OCI-LY1 (cell line): ENCODE data around the gene FAM47E.

Source experiments
- CTCF ChIP-seq: fragments of 200-600 bp; sonication (generic), shearing (Covaris generic); IDR thresholded peaks from 2 replicates; pipeline ENCODE4 v1.5.1; 2017; ENCODE audit warnings: mild to moderate bottlenecking, antibody characterized with exemption, low read length, moderate library complexity, mixed read lengths
- EZH2 ChIP-seq: fragments of 200-600 bp; sonication (generic), shearing (Covaris generic); IDR thresholded peaks from 2 replicates; pipeline ENCODE4 v1.8.0; 2017; ENCODE audit warnings: borderline replicate concordance, mixed run types, mild to moderate bottlenecking, antibody characterized with exemption, low read length, moderate library complexity, mixed read lengths

GRCh38 chr4:76276813-76277212 lies 25.3 kb downstream of the FAM47E start:
- TF ChIP-seq CTCF (no peak), EZH2 (no peak)
